Naive thymus-derived CD8-positive, alpha-beta T cell (primary cell): ENCODE data around the gene PSMD4. TPM values are rescaled to one million over a fixed set of nuclear protein-coding genes. Genes with fewer than 3 reads are reported as not detected.
A peak's percentile ranks its signal among the peaks of the same experiment; 100 is the strongest.

Experiments used
- ATAC-seq, 2 donors: fragments of 150-1000 bp; cut with Tn5 transposase in 1 of 2; sonication (Bioruptor Pico), chemical (Tn5 transposase) in 1 of 2; 1 replicate in 1 of 2; 2 replicates in 1 of 2; pipeline ENCODE4 v1.10.0; 2021; ENCODE audit warnings: mild to moderate bottlenecking in 2 of 2, moderate library complexity in 2 of 2
- POLR2A ChIA-PET: fragments of 350-600 bp; sonication (Branson Sonifier 250); formaldehyde crosslinking; loops from one replicate; lab custom pipeline; 2021; ENCODE audit warnings: antibody characterized with exemption; lab: Charles Lee
- DNase-seq, 10 donors: peaks; one replicate each; pipeline versions ENCODE4 v3.0.0 to v3.0.0-alpha.2; 2020 to 2022
- H3K27ac Mint-ChIP-seq, 10 donors: one replicate each; pipeline ENCODE4 v1.8.0; 2020 to 2022; ENCODE audit warnings: mild to moderate bottlenecking in 10 of 10, mixed read lengths in 10 of 10, moderate library complexity in 4 of 10, inconsistent platforms in 1 of 10
- H3K27me3 Mint-ChIP-seq, 5 donors: one replicate each; pipeline ENCODE4 v1.8.0; 2021 to 2022; ENCODE audit warnings: mixed read lengths in 5 of 5
- H3K36me3 Mint-ChIP-seq, 3 donors: one replicate each; pipeline ENCODE4 v1.8.0; 2020 to 2022; ENCODE audit warnings: mixed read lengths in 3 of 3, mild to moderate bottlenecking in 2 of 3, inconsistent platforms in 1 of 3
- H3K4me1 Mint-ChIP-seq, 4 donors: one replicate each; pipeline ENCODE4 v1.8.0; 2021 to 2022; ENCODE audit warnings: mixed read lengths in 4 of 4
- H3K4me3 Mint-ChIP-seq, 10 donors: one replicate each; pipeline ENCODE4 v1.8.0; 2020 to 2022; ENCODE audit warnings: mild to moderate bottlenecking in 10 of 10, mixed read lengths in 10 of 10, moderate library complexity in 6 of 10, inconsistent platforms in 1 of 10
- H3K9me3 Mint-ChIP-seq, 9 donors: one replicate each; pipeline ENCODE4 v1.8.0; 2020 to 2022; ENCODE audit warnings: mixed read lengths in 9 of 9, mild to moderate bottlenecking in 3 of 9, inconsistent platforms in 1 of 9, moderate library complexity in 1 of 9
- polyA plus RNA-seq, 3 donors: library from polyadenylated mRNA; unstranded; fragments of 300-500 nt; fragmentation: Illumina TruSeq; gene quantifications; one replicate each; pipeline ENCODE4 v1.2.3, GENCODE V29; 2021
- total RNA-seq, 8 experiments: library from RNA in 2 of 8; stranded (reverse) in 2 of 8; gene quantifications; one replicate each; pipeline ENCODE4 v1.2.3 and lab custom pipeline; 2021 to 2026

The PSMD4 gene
- total and polyA plus RNA-seq, 5 experiments from 2014 or later: 126 to 239 (median 220) TPM

DNA sequence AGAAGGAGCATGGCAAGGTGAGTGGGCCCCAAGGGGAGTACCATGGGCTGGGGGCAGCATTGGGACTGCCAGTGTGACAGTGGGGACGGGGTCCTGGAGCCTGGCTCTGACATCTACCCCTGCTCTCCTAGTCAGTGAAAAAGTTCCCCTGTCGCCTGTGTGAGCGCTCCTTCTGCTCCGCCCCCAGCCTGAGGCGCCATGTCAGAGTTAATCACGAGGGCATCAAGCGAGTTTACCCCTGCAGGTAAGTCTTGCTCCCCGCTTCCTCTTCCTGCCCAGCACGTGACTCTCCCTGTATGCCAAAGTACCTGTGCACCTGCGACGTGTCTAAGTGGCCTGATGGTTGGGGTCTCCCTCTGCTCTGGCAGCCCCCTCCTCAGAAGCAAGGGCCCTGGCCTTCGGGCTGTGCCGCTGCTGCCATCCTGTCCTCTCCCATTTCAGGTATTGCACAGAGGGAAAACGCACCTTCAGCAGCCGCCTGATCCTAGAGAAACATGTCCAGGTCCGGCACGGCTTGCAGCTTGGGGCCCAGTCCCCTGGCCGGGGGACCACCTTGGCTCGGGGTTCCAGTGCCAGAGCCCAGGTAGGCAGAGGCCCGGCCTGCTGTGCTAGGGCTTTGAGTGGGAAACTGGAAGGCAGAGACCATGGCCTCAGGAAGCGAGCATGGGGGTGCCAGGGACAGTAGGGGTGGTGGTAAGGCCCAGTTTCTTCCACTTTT lies 35.6 kb downstream of the PSMD4 start:
- Mint-ChIP-seq H3K27ac (peak overlapping the region in 7 of 10 donors; percentile 11 to 88 (median 61)), H3K36me3 (peaks cover 0 to 76% (median 7%) of the 10 kb centered on the region in 3 donors), H3K4me1 (peaks cover 20 to 37% (median 33%) of the 10 kb centered on the region in 4 donors), H3K4me3 (peak overlapping the region in 1 of 10 donors; percentile 4), H3K9me3 (no peaks in the 10 kb centered on the region), H3K27me3 (no peaks in the 10 kb centered on the region)
- DNase-seq (no peak), ATAC-seq (peak in 1 of 2 donors; percentile 26)
- POLR2A ChIA-PET: no interaction called here

DNA sequence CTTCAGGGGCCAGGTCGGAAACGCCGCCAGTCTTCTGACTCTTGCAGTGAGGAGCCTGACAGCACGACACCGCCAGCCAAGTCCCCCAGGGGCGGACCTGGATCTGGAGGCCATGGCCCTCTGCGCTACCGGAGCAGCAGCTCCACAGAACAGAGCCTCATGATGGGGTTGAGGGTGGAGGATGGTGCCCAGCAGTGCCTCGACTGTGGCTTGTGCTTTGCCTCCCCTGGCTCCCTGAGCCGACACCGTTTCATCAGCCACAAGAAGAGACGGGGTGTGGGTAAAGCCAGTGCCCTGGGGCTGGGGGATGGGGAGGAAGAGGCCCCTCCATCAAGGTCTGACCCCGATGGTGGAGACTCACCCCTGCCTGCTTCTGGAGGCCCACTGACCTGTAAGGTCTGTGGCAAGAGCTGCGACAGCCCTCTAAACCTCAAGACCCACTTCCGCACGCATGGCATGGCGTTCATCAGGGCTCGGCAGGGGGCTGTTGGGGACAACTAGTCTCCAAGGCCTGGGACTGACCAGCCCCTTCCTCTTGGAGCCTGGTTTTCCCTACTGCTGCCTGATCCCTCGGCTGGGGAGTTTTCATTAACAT lies 36.3 kb downstream of the PSMD4 start:
- Mint-ChIP-seq H3K4me1 (peaks cover 20 to 37% (median 31%) of the 10 kb centered on the region in 4 donors), H3K4me3 (no peak overlapping the region), H3K27me3 (no peaks in the 10 kb centered on the region), H3K9me3 (no peaks in the 10 kb centered on the region), H3K36me3 (peaks cover 0 to 76% (median 7%) of the 10 kb centered on the region in 3 donors), H3K27ac (peak overlapping the region in 2 of 10 donors; percentile 33 to 52)
- no peak for DNase-seq
- POLR2A ChIA-PET: no interaction called here
- ATAC-seq: no peak

DNA sequence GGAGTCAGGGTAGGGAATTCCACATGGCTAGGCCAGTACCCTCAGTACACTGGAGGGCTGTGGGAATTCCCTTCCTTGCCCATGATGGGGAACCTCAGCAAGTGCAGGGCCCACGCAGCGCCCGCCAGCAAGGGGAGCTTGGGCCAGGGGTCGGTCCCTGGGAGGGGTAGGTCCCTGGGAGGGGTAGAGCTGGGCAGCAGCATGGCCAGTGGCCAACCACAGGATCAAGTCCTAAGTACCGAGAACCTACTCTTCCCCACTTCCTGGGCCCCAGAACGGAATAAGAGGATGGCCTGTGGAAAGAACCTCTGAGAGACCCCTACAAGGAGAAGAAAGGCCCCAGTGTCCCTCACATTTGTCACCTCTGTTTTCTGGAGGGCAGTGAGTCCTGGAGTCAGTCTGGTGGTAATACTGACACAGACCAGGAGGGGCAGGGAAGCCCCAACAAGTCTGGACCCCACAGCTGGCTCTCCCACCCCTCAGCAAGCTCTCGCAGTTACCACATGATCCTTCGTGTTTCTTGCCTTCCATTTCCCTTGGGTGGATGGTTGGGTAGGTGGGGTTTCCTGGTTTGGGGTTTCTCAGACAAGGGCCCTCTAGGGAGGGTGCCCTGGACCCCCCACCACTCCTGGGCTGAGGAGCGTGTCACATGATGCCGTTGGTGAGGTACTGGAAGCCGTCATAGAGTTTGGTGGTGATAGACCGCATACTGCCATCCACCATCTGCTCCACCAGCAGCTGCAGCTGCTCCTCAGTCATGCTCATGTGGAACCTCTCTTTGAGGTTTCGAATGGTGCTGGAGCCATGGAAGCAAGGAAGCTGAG lies 37.9 kb downstream of the PSMD4 start:
- DNase-seq (peak in 2 of 10 donors; percentile 29 to 50), ATAC-seq (peak; percentile 28 to 65)
- POLR2A ChIA-PET: interaction anchor here (0.6 to 2.9 kb wide), 4 partner anchors 9 to 379 kb away, joined by 3 to 10 read pairs (median 6); partner anchors contain the start of gene ZNF687
- peak overlapping the region in 1 of 10 donors; percentile 19 for H3K4me3 Mint-ChIP-seq
- no peaks in the 10 kb centered on the region for H3K27me3 Mint-ChIP-seq
- H3K9me3 Mint-ChIP-seq: no peaks in the 10 kb centered on the region
- H3K27ac Mint-ChIP-seq: peak overlapping the region in 9 of 10 donors; percentile 28 to 93 (median 73)
- peaks cover 16 to 37% (median 27%) of the 10 kb centered on the region in 4 donors for H3K4me1 Mint-ChIP-seq
- peaks cover 0 to 78% (median 3%) of the 10 kb centered on the region in 3 donors for H3K36me3 Mint-ChIP-seq

DNA sequence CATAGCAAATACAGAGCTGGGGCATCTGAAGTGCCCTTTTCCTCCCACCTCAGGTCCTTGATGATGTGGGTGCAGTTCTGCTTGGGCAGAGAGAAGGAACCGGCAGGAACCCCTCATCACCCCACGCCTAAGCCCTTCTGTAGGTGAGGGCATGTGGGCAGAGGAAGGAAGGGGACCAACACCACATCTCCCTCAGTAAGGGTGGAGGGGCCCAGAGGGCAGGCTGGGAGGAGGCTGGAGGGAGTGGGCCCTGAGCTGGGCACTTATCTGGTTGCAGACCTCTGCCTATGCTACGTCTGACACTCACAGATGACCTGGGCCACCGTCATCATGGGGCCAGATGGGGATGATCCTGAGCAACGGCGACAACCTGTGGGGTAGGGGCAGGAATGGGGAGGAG lies 38.6 kb downstream of the PSMD4 start:
- POLR2A ChIA-PET: interaction anchor here (1.8 to 2.9 kb wide), 2 partner anchors 10 to 11 kb away, joined by 7 to 10 read pairs; partner anchors contain the start of gene ZNF687
- ATAC-seq (no peak), DNase-seq (no peak)
- peak overlapping the region in 1 of 10 donors; percentile 10 for H3K4me3 Mint-ChIP-seq
- peaks cover 0 to 84% (median 4%) of the 10 kb centered on the region in 3 donors for H3K36me3 Mint-ChIP-seq
- peaks cover 16 to 37% (median 27%) of the 10 kb centered on the region in 4 donors for H3K4me1 Mint-ChIP-seq
- H3K27ac Mint-ChIP-seq: peak overlapping the region; percentile 14 to 93 (median 69)
- no peaks in the 10 kb centered on the region for H3K9me3 Mint-ChIP-seq
- H3K27me3 Mint-ChIP-seq: no peaks in the 10 kb centered on the region

DNA sequence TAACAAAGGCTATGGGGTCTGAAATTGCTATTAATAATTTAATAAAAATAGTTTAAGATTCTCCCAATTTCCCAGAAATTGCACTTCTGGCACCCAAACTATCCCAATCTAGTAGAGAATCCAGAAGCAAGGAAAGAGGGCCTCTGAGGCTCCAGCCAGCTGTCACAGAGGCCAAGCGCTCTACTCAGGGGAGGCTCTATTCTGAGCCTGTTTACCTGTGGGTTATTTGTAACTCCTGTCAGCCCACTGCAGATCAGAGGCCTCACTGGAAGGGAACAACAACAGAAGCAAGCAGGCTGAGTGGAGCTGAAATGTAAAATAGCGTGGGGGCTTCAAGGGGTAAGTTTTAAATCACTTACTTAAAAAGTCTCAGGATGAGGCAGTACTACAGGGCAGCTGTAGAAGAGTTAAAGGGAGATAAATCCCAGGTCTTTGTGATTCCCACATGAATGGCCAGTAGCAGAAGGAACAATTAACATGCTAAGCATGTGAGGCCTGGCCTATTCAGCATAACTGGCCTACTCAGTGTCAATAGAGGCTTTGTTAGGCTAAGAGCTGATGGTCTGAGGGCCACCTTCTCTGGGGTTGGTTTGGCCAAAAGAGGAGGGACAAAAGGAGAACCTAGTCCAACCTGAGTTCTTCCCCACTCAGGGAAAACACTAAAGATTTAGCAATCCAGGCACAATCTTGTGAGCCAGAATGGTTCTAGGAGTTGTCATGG lies 40.4 kb downstream of the PSMD4 start:
- H3K4me1 Mint-ChIP-seq: peaks cover 4 to 19% (median 12%) of the 10 kb centered on the region in 4 donors
- no peaks in the 10 kb centered on the region for H3K27me3 Mint-ChIP-seq
- peaks cover 0 to 86% (median 15%) of the 10 kb centered on the region in 3 donors for H3K36me3 Mint-ChIP-seq
- H3K9me3 Mint-ChIP-seq: no peaks in the 10 kb centered on the region
- POLR2A ChIA-PET: interaction anchor here (0.6 to 2.9 kb wide), 2 partner anchors 13 to 39 kb away, joined by 3 to 10 read pairs; partner anchors contain the start of gene ZNF687
- peak overlapping the region in 6 of 10 donors; percentile 21 to 77 (median 68) for H3K27ac Mint-ChIP-seq
- no peak for ATAC-seq
- H3K4me3 Mint-ChIP-seq: no peak overlapping the region
- DNase-seq: no peak

DNA sequence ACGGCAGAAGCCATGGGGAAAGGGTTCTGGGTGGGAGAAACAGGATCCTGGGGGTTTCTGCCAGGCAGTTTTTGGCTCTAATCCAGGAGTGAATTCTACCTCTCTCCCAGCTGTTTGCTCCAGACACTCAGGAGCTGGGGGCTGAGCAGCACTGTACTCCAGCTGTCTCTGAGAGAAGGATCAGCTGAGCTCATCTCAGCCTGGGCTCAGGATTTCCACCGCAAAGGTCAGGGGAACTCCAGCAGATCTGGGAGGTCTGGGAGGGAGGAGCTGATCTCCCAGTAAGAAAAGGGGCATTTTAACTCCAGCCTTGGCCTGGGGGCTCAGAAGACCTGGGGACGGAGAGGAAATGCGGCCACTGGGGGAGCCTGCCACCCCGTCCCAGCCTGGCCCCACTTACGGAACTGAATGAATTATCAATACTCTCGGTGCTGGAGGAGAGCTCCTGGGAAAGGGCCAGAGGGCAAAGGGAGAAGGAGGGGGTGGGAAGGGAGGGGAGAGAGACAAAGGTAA lies 55.3 kb downstream of the PSMD4 start:
- DNase-seq (no peak), ATAC-seq (no peak)
- peaks cover 21 to 44% (median 40%) of the 10 kb centered on the region in 4 donors for H3K4me1 Mint-ChIP-seq
- H3K36me3 Mint-ChIP-seq: peaks cover 0 to 90% (median 12%) of the 10 kb centered on the region in 3 donors
- no peak overlapping the region for H3K4me3 Mint-ChIP-seq
- POLR2A ChIA-PET: no interaction called here
- peak overlapping the region in 5 of 10 donors; percentile 36 to 84 (median 58) for H3K27ac Mint-ChIP-seq
- no peaks in the 10 kb centered on the region for H3K9me3 Mint-ChIP-seq
- no peaks in the 10 kb centered on the region for H3K27me3 Mint-ChIP-seq

DNA sequence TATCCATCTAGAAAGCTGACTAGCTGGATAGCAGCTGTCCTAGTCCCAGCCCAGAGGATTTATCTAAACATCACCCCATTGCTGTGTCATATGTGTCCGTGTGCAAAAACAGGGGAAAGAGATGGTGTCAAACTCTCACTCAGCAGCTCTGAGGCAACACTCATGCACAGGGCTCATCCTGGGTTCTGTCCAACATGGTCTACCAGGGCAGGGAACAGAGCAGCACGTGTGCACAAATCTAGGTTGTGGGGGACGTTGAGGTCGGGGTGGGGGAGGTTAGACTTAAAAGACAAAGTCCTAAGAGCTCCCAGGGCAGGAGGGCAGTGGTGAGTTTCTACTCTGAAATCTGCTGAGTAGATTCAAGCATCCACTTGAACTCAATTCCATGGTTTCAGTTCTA lies 56.5 kb downstream of the PSMD4 start:
- H3K4me1 Mint-ChIP-seq: peaks cover 26 to 53% (median 47%) of the 10 kb centered on the region in 4 donors
- POLR2A ChIA-PET: interaction anchor here (1.2 kb wide), 1 partner anchor 17 kb away, joined by 3 read pairs; no protein-coding TSS in a partner anchor
- H3K27ac Mint-ChIP-seq: peak overlapping the region; percentile 16 to 79 (median 48)
- ATAC-seq (no peak), DNase-seq (no peak)
- no peaks in the 10 kb centered on the region for H3K27me3 Mint-ChIP-seq
- no peak overlapping the region for H3K4me3 Mint-ChIP-seq
- peaks cover 0 to 90% (median 7%) of the 10 kb centered on the region in 3 donors for H3K36me3 Mint-ChIP-seq
- no peaks in the 10 kb centered on the region for H3K9me3 Mint-ChIP-seq

DNA sequence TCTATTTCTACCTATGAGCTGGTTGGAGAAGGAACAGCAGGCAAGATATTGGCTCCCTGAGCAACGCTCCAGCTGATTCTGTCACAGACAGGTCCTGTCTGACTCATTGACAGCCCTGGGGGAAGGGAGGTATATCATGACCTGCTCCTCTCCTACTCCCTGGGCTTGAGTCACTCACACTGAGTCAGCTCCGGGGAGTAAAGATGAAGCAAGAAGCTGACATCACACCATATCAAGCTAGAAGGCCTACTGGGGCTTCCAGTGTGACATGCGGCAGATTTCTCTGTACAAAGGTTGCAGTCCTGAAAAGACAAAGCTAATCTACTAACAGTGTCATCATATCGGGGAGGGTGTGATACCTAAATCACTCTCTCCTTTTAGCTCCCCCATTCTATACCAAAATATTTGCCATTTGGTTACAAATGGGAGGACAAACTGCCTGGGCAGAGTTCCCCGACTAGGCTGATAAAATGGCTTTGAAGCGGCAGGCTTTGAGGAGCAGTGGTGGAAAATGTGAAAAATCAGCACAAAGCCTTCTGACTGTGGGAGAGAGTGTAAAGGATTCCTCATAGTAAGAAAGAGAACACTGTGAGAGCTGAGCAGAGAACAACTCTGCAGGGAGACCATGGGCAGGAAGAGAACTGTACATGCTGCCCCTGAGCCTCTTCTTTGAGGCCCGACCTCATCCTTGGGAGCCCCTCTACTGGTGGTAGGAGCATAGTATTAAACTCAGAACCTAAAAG lies 57.2 kb downstream of the PSMD4 start:
- Mint-ChIP-seq H3K27me3 (no peaks in the 10 kb centered on the region), H3K9me3 (no peaks in the 10 kb centered on the region), H3K4me3 (peak overlapping the region in 2 of 10 donors; percentile 1 to 16), H3K4me1 (peaks cover 26 to 57% (median 49%) of the 10 kb centered on the region in 4 donors), H3K27ac (peak overlapping the region; percentile 3 to 79 (median 67)), H3K36me3 (peaks cover 0 to 87% (median 9%) of the 10 kb centered on the region in 3 donors)
- POLR2A ChIA-PET: interaction anchor here (1.2 kb wide), 1 partner anchor 16 kb away, joined by 3 read pairs; no protein-coding TSS in a partner anchor
- ATAC-seq: peak; percentile 42 to 78
- DNase-seq: peak in 1 of 10 donors; percentile 58

DNA sequence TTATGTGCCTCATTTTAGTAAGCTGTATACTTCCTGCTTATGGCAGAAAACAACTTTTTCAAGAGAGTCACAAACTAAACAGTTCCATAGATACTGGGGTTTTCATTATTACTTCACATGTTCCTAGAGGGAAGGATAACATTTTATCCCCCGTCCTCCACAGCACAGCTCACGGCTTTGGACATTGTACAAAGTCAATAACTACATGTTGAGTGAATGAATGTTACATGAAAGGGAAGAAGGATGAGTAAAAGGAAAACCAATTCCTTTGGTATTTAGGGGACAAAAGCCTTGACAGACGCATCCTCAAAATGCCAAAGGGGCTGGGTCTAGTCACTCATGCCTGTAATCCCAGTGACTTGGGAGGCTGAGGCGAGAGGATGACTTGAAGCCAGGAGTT lies 57.9 kb downstream of the PSMD4 start:
- no peaks in the 10 kb centered on the region for H3K27me3 Mint-ChIP-seq
- DNase-seq (no peak), ATAC-seq (no peak)
- POLR2A ChIA-PET: no interaction called here
- H3K36me3 Mint-ChIP-seq: peaks cover 0 to 83% (median 6%) of the 10 kb centered on the region in 3 donors
- H3K9me3 Mint-ChIP-seq: no peaks in the 10 kb centered on the region
- H3K4me1 Mint-ChIP-seq: peaks cover 26 to 59% (median 50%) of the 10 kb centered on the region in 4 donors
- H3K4me3 Mint-ChIP-seq: no peak overlapping the region
- H3K27ac Mint-ChIP-seq: peak overlapping the region in 6 of 10 donors; percentile 23 to 75 (median 65)

DNA sequence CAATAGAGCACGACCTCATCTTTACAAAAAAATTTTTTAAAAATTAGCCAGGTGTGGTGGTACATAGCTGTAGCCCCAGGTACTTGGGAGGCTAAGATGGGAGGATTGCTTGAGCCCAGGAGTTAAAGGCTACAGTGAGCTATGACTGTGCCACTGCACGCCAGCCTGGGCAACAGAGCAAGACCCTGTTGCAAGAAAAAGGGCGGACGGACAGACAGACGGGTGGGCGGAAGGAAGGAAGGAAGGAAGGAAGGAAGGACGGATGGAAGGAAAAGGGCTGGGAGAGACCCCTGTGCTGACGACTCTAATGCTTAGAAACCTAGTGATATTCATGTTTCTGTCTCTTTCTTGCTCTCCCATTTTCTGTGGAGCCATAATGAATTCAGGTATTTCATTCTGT lies 58.3 kb downstream of the PSMD4 start:
- Mint-ChIP-seq H3K4me3 (no peak overlapping the region), H3K9me3 (no peaks in the 10 kb centered on the region), H3K27me3 (no peaks in the 10 kb centered on the region), H3K27ac (peak overlapping the region in 8 of 10 donors; percentile 15 to 77 (median 61)), H3K36me3 (peaks cover 0 to 83% (median 6%) of the 10 kb centered on the region in 3 donors), H3K4me1 (peaks cover 28 to 62% (median 52%) of the 10 kb centered on the region in 4 donors)
- ATAC-seq (no peak), DNase-seq (no peak)
- POLR2A ChIA-PET: interaction anchor here (1.0 kb wide), 1 partner anchor 14 kb away, joined by 3 read pairs; the partner anchor contains the start of gene PI4KB
